Right cardiac atrium (tissue), 5 donors: ENCODE measurements around the gene DPP9. TPM values are rescaled to one million over a fixed set of nuclear protein-coding genes. Genes with fewer than 3 reads are reported as not detected.

Experiments used
- ATAC-seq, 2 donors: fragments of 200-7000 bp; cut with Tn5 transposase; one replicate each; pipeline versions ENCODE4 v1.8.0 to v1.9.1; 2020; ENCODE audit warnings: moderate library complexity in 2 of 2, mild to moderate bottlenecking in 1 of 2
- DNase-seq, 3 donors: peaks; one replicate each; pipeline ENCODE4 v3.0.0-alpha.2; 2020
- H3K27ac ChIP-seq: one replicate; pipeline ENCODE4 v1.5.1; 2013; ENCODE audit warnings: mild to moderate bottlenecking, low read length, control low read depth, moderate library complexity
- H3K27me3 ChIP-seq: one replicate; pipeline ENCODE4 v1.6.1; 2013; ENCODE audit not compliant: control insufficient read depth, insufficient read depth
- H3K4me1 ChIP-seq: one replicate; pipeline ENCODE4 v1.6.1; 2013; ENCODE audit warnings: low read length; ENCODE audit not compliant: control insufficient read depth, insufficient read depth
- H3K4me3 ChIP-seq: one replicate; pipeline ENCODE4 v1.5.1; 2013; ENCODE audit warnings: low read length, control low read depth
- H3K9me3 ChIP-seq: one replicate; pipeline ENCODE4 v1.6.1; 2013; ENCODE audit warnings: low read length; ENCODE audit not compliant: control insufficient read depth
- WGBS: extraction: QIAGEN DNeasy Blood & Tissue Kit; methylation state at CpG from one replicate; pipeline ENCODE4 v1.1.7; 2013; 5-methylcytosine and 5-hydroxymethylcytosine counted together
- intact Hi-C, 4 donors: fragments of 100-400 bp; cut with DNase I; formaldehyde crosslinking; loops; one replicate each; pipeline versions ENCODE4 v1.11.0 to v1.14.0; 2022 to 2023
- polyA plus RNA-seq: library from polyadenylated mRNA; stranded (reverse); fragments of 200-250 nt; gene quantifications from one replicate; pipeline ENCODE4 v1.2.3, GENCODE V29; 2013
- total RNA-seq, 4 donors: library from RNA; stranded (reverse); fragmentation: NEBNext Ultra II Directional; extraction: Animal tissue kit (Norgen Biotek cat#: 25700); gene quantifications; one replicate each; pipeline ENCODE4 v1.2.1, GENCODE V29; 2021
- donor health status: healthy with polysubstance abuse.
- donor health status: DM: no; HTN: yes; CAD: no.
- donor health status: DM: no; HTN: no; CAD: no.
- donor health status: DM: no; HTN: yes; CAD: no; lungs with severe emphysema.
- donor health status: DM: yes; HTN: yes; CAD: no.

DPP9 gene
- total and polyA plus RNA-seq, 5 donors = 27.0 to 43.9 (median 36.1) TPM

- Histone ChIP-seq H3K9me3 (no peaks in the 10 kb centered on the region), H3K27me3 (no peaks in the 10 kb centered on the region), H3K4me1 (peaks cover 2% of the 10 kb centered on the region), H3K27ac (peak within 1 kb of the TSS; percentile 78), H3K4me3 (peak within 1 kb of the TSS; percentile 92)
- under 1% methylated on average over 75 of the region's 75 CpGs for WGBS
- ATAC-seq (peak; percentile 99), DNase-seq (peak; percentile 96 to 98 (median 98))
- intact Hi-C loops = no loop called here
Observed at GRCh38 chr19:4669723-4670480, 53.7 kb downstream of the DPP9 start, which contains the start of gene MYDGF. Gene MYDGF, minus strand, starts transcription at chr19:4670342. Its CDS starts 8 bp downstream, at chr19:4670334.

- H3K27me3 ChIP-seq = no peaks in the 10 kb centered on the region
- ATAC-seq (no peak), DNase-seq (no peak)
- no peak overlapping the region for H3K27ac ChIP-seq
- no peaks in the 10 kb centered on the region for H3K4me1 ChIP-seq
- WGBS = 87% methylated on average over 12 of the region's 12 CpGs
- intact Hi-C loops = no loop called here
- no peaks in the 10 kb centered on the region for H3K9me3 ChIP-seq
- no peak overlapping the region for H3K4me3 ChIP-seq
Observed at GRCh38 chr19:4664642-4665041, 59.0 kb downstream of the DPP9 start.

- Histone ChIP-seq H3K4me1 (no peaks in the 10 kb centered on the region), H3K27ac (no peak overlapping the region), H3K4me3 (no peak overlapping the region), H3K27me3 (no peaks in the 10 kb centered on the region), H3K9me3 (no peaks in the 10 kb centered on the region)
- ATAC-seq (no peak), DNase-seq (no peak)
- intact Hi-C loops = no loop called here
- WGBS = 92% methylated on average over 6 of the region's 6 CpGs
Observed at GRCh38 chr19:4662812-4663211, 60.8 kb downstream of the DPP9 start.

GRCh38 chr19:4662020-4662695 is 61.5 kb downstream of the DPP9 start:
- Histone ChIP-seq H3K9me3 (no peaks in the 10 kb centered on the region), H3K27me3 (no peaks in the 10 kb centered on the region), H3K27ac (no peak overlapping the region), H3K4me1 (no peaks in the 10 kb centered on the region), H3K4me3 (no peak overlapping the region)
- ATAC-seq (no peak), DNase-seq (no peak)
- intact Hi-C loops = no loop called here
- 84% methylated on average over 20 of the region's 20 CpGs for WGBS

- ATAC-seq (peak in 1 of 2 donors; percentile 4), DNase-seq (no peak)
- Histone ChIP-seq H3K27me3 (no peaks in the 10 kb centered on the region), H3K27ac (no peak overlapping the region), H3K9me3 (no peaks in the 10 kb centered on the region), H3K4me3 (no peak overlapping the region), H3K4me1 (no peaks in the 10 kb centered on the region)
- WGBS = 83% methylated on average over 4 of the region's 4 CpGs
- intact Hi-C loops = no loop called here
Observed at GRCh38 chr19:4660993-4661392, 62.6 kb downstream of the DPP9 start.

GRCh38 chr19:4660181-4660791 is 63.4 kb downstream of the DPP9 start:
- intact Hi-C loops = no loop called here
- WGBS = 85% methylated on average over 15 of the region's 15 CpGs
- Histone ChIP-seq H3K4me3 (no peak overlapping the region), H3K27ac (no peak overlapping the region), H3K27me3 (no peaks in the 10 kb centered on the region), H3K9me3 (no peaks in the 10 kb centered on the region), H3K4me1 (no peaks in the 10 kb centered on the region)
- DNase-seq = no peak
- ATAC-seq = peak; percentile 36 to 43

GRCh38 chr19:4657835-4658234 is 65.8 kb downstream of the DPP9 start:
- intact Hi-C loops = no loop called here
- no peak for DNase-seq
- H3K27ac ChIP-seq = no peak overlapping the region
- no peaks in the 10 kb centered on the region for H3K9me3 ChIP-seq
- no peaks in the 10 kb centered on the region for H3K27me3 ChIP-seq
- no peak for ATAC-seq
- H3K4me1 ChIP-seq = no peaks in the 10 kb centered on the region
- 95% methylated on average over 8 of the region's 8 CpGs for WGBS
- H3K4me3 ChIP-seq = no peak overlapping the region

GRCh38 chr19:4657262-4657661 is 66.4 kb downstream of the DPP9 start:
- intact Hi-C loops = no loop called here
- ATAC-seq = no peak
- H3K4me1 ChIP-seq = no peaks in the 10 kb centered on the region
- H3K4me3 ChIP-seq = no peak overlapping the region
- no peaks in the 10 kb centered on the region for H3K9me3 ChIP-seq
- DNase-seq = no peak
- H3K27ac ChIP-seq = no peak overlapping the region
- H3K27me3 ChIP-seq = no peaks in the 10 kb centered on the region
- WGBS = 75% methylated on average over 14 of the region's 14 CpGs

- Histone ChIP-seq H3K27me3 (no peaks in the 10 kb centered on the region), H3K4me3 (no peak overlapping the region), H3K27ac (no peak overlapping the region), H3K4me1 (no peaks in the 10 kb centered on the region), H3K9me3 (no peaks in the 10 kb centered on the region)
- WGBS = 75% methylated on average over 8 of the region's 8 CpGs
- ATAC-seq = no peak
- peak in 1 of 3 donors; percentile 31 for DNase-seq
- intact Hi-C loops = no loop called here
Observed at GRCh38 chr19:4656102-4656501, 67.5 kb downstream of the DPP9 start.

GRCh38 chr19:4654437-4655361 is 68.9 kb downstream of the DPP9 start:
- H3K27ac ChIP-seq = no peak overlapping the region
- intact Hi-C loops = no loop called here
- no peaks in the 10 kb centered on the region for H3K27me3 ChIP-seq
- H3K4me1 ChIP-seq = no peaks in the 10 kb centered on the region
- DNase-seq (peak in 1 of 3 donors; percentile 37), ATAC-seq (no peak)
- no peaks in the 10 kb centered on the region for H3K9me3 ChIP-seq
- H3K4me3 ChIP-seq = no peak overlapping the region
- 86% methylated on average over 27 of the region's 27 CpGs for WGBS
